ENCODE results near the gene FXYD1. TPM values are rescaled to one million over a fixed set of nuclear protein-coding genes. Genes with fewer than 3 reads are reported as not detected.
"Not testable (repeated sequence)": the region's sequence is repeated elsewhere in the genome, so short reads cannot be mapped to it uniquely, and the experiment has no call there.

Gene FXYD1
- total RNA-seq, result not detected

GRCh38 chr19:35138305-35138892 is at the start of gene FXYD1:
TSS of gene FXYD1 (plus strand) at chr19:35138824. CDS start at chr19:35140080, 1,256 bp downstream.
- DNase-seq (ENCODE audit: low spot score in 2 of 2), result no peak

DNA sequence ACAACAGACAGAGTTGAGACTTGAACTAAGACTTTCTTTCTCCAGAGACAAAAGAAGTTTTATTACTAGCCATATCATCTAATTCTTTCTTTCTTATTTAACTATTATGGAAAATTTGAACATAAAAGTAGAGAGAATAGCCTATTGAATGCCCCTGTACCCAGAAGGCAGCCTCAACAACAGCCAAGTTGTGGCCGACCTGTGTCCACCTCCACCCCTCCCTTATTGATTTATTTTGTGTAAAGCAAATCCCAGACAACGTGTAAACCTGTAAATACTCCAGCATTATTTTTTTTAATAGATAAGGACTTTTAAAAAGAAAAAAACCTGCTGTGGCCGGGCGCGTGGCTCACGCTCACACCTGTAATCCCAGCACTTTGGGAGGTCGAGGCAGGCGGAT is 49.1 kb upstream of the FXYD1 start:
- no peak for FAIRE-seq
- DNase-seq (ENCODE audit: low spot score in 2 of 2), result no peak

More at GRCh38 chr19:35138305-35138892, at the start of gene FXYD1:
- FAIRE-seq, result no peak

GRCh38 chr19:35090160-35090505 is 48.5 kb upstream of the FXYD1 start:
- no peak for DNase-seq (ENCODE audit: low spot score in 2 of 2)
- no peak for FAIRE-seq

- FAIRE-seq (no peak), DNase-seq (ENCODE audit: low spot score in 2 of 2) (peak; percentile 73 to 79)
Observed at GRCh38 chr19:35090506-35091214, 48.0 kb upstream of the FXYD1 start.

- FAIRE-seq, result no peak
Observed at GRCh38 chr19:35093430-35093829, 45.2 kb upstream of the FXYD1 start.

GRCh38 chr19:35093941-35094647 is 44.5 kb upstream of the FXYD1 start:
- DNase-seq (ENCODE audit: low spot score in 2 of 2) (no peak), FAIRE-seq (no peak)

More at GRCh38 chr19:35093430-35093829, 45.2 kb upstream of the FXYD1 start:
- DNase-seq (ENCODE audit: low spot score in 2 of 2), result no peak

DNA sequence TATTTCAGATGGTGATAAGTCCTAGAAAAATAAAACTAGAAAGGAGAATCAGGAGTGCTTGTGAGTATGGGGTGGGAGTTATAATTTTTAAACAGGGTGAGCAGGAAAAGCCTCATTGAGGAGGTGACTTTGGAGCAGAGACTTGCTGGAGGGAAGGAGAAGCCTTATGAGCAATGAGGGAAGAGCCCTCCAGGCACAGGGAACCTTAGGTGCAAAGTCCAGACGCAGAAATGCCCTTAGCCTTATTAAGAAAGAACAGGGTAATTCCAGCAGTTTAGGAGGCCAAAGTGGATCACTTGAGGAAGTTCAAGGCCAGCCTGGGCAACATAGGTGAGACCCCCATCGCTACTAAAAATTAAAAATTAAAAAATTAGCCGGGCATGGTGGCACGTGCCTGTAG is 44.0 kb upstream of the FXYD1 start:
- FAIRE-seq, result no peak
- no peak for DNase-seq (ENCODE audit: low spot score in 2 of 2)

- DNase-seq (ENCODE audit: low spot score in 2 of 2) (no peak), FAIRE-seq (no peak)
Observed at GRCh38 chr19:35095667-35096368, 42.8 kb upstream of the FXYD1 start.

GRCh38 chr19:35098413-35099049 is 40.1 kb upstream of the FXYD1 start:
- FAIRE-seq (no peak), DNase-seq (ENCODE audit: low spot score in 2 of 2) (no peak)

DNA sequence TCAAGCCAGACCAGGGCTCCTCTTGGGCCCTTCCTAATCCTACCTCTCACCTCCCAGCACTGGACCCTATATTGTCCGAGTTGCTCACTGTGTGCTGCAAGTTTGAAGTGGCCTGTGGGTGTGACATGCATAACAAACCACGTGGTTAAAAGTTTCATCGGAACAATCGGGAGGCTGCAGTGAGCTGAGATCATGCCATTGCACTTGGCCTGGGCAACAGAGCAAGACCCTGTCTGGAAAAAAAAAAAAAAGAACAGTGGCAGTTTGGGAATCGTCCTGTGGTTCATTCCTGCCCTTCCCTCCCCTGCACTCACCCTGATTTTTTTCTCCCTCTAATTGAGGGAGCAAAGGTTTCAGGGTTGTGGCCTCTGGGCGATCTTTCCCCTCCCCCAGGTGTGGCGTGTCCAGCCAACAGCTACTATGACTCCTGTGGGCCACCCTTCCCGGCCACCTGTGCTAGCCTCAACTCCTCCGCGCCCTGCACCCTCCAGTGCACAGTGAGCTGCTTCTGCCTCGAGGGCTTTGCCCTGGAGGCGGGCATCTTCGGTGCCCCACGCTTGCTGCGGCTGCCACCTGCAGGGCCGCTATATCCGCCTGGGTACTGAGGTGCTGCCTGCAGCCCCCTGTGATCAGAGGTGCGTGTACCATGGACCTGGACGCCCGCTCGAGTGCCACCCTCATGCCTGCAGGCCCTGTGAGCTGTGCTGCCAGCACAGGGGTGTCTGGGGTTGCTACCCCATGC is 39.3 kb upstream of the FXYD1 start:
- DNase-seq (ENCODE audit: low spot score in 2 of 2) (no peak), FAIRE-seq (no peak)

- FAIRE-seq (no peak), DNase-seq (ENCODE audit: low spot score in 2 of 2) (no peak)
Observed at GRCh38 chr19:35099897-35100275, 38.7 kb upstream of the FXYD1 start.

DNA sequence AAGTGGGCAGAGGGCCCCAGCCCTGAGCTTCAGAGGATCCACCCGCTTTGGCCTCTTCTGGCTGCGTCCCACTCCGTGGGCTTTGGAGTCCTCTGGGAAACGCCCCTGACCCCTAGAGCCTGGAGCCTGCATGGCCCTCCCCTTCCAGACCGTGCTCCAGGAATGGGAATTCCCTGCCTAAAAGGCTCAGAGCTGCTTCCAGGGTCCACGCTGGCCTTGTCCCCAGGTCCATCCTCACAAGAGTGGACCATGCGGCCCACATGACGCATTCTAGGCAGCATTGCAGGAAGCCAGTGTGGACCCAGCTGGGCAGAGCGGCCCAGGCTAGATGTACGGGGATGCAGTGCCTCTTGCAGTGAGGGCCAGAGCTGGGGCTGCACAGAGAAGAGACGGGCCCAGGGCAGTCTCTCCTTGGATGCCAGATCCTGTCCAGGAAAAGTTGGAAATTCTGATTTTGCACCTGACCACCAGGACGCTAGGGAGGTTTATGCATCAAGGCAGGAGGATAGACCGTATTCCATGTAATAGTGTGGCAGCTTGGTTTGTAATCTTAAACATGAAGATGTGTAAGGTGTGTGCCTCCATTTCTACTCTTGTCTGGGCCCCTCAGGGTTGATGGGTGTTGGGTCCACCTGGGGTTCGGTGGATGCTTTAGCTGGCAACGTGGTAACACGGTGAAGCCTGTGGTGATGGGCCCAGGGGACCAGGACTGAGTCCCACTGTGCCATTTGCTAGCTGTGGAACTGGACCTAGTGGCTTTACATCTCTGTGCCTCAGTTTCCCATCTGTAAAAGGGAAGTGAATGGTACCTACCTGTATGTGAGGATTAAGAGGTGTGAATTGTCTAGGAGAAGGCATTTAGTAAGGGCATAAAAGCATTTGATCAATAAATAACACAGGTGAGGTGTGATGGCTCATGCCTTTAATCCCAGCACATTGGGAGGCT is 37.8 kb upstream of the FXYD1 start:
- DNase-seq (ENCODE audit: low spot score in 2 of 2) (no peak), FAIRE-seq (no peak)

DNA sequence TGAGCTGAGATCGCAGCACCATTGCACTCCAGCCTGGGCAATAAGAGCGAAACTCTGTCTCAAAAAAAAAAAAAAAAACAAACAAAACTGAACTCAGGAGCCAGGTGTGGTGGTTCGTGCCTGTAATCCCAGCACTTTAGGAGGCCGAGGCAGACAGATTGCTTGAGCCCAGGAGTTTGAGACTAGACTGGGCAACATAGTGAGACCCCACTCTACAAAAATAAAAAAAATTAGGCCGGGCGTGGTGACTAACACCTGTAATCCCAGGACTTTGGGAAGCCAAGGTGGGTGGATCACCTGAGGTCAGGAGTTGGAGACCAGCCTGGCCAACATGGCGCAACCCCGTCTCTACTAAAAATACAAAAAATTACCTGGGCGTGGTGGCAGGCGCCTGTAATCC is 36.7 kb upstream of the FXYD1 start:
- FAIRE-seq; DNase-seq (ENCODE audit: low spot score in 2 of 2): not testable (repeated sequence)

DNA sequence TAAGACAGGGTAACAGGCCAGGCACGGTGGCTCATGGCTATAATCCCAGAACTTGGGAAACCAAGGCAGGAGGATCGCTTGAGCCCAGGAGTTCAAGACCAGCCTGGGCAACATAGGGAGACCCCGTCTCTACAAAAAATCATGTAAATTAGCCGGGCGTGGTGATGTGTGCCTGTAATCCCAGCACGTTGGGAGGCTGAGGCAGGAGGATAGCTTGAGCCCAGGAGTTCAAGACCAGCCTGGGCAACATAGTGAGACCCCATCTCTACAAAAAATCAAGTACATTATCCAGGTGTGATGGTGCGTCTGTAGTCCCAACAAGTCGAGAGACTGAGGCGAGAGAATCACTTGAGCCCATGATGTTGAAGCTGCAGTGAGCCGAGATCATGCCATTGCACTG is 35.0 kb upstream of the FXYD1 start:
- not testable (repeated sequence) for FAIRE-seq; DNase-seq (ENCODE audit: low spot score in 2 of 2)

DNA sequence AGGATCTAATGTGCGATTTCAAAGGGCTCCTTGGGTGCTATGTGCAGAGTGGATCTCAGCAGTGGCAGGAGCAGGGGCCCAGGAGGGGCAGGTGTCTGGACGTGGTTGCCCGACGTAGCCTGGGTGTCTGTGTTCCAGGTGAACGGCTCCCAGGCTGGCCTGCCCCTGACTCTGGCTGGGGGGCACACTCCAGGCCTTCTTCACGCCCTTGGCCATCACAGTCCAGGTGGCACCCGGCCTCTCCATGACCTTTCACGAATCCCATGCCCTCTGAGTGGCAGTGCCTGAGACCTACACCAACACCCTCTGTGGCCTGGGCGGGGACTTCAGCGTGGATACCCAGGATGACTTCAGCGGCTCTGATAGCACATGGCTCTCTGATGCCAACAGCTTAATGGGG is 34.3 kb upstream of the FXYD1 start:
- FAIRE-seq (no peak), DNase-seq (ENCODE audit: low spot score in 2 of 2) (no peak)

- DNase-seq (ENCODE audit: low spot score in 2 of 2) (no peak), FAIRE-seq (no peak)
Observed at GRCh38 chr19:35105047-35105410, 33.6 kb upstream of the FXYD1 start.

DNA sequence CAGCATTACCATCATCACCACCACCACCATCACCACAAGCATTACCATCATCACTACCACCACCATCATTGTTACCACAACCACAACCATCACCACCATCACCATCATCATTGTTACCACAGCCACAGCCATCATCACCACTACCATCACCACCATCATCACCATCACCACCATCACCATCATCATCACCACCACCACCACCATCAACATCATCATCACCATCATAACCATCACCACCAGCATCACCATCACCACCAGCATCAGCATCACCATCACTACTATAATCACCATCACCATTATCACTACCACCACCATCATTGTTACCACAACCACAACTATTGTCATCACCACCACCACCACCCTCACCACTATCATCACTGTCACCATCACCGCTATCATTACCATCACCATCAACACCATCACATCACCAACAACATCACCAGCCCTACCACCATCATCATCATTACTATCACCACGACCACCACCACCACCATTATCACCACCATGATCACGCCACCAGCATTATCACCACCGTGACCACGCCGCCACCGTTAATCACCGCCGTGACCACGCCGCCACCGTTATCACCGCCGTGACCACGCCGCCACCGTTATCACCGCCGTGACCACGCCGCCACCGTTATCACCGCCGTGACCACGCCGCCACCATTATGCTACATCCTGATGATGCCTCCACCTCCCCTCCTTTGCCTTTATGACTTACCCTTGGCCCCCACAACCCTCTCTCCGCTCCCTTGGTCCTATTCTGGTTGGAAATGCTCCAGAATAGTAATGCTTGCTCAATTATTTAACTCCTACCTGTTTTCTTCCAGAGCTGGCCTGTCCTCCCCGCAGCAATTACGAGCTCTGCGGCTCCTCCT is 33.0 kb upstream of the FXYD1 start:
- FAIRE-seq, result no peak
- DNase-seq (ENCODE audit: low spot score in 2 of 2), result no peak

DNA sequence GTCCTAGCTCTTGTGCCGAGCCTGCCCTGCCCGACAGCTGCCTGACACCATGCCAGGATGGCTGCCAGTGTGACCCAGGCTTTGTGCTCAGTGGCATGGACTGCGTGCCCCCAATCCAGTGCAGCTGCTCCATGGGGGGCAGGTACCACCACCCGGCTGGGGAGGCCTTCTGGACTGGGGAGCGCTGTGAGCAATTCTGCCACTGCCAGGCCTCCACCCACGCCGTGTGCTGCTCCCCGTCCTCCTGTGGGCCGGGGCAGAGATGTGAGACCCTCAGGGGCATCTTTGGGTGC is 32.4 kb upstream of the FXYD1 start:
- DNase-seq (ENCODE audit: low spot score in 2 of 2) (peak in 1 of 2 donors; percentile 73), FAIRE-seq (no peak)
